NB4 (cell line): ENCODE data around the gene OTOF.

Experiments
- DNase-seq: peaks from one replicate; pipeline ENCODE4 v3.0.0; 2010; ENCODE audit warnings: low read depth
- H3K4me3 ChIP-seq: one replicate; pipeline ENCODE4 v1.5.1; 2011; ENCODE audit warnings: mild to moderate bottlenecking, low read depth, low read length, moderate library complexity
- MYC ChIP-seq: IDR thresholded peaks from 2 replicates; pipeline ENCODE4 v1.6.1; 2011; ENCODE audit warnings: low read depth, low read length
- POLR2A ChIP-seq: IDR thresholded peaks from 2 replicates; pipeline ENCODE4 v1.6.1; 2011; ENCODE audit warnings: mild to moderate bottlenecking; ENCODE audit not compliant: insufficient read length; ENCODE audit errors: extremely low read depth
- TF ChIP-seq, protein P1 (sequence below): IDR thresholded peaks from 2 replicates; pipeline ENCODE4 v1.6.1; 2011; ENCODE audit warnings: low read depth, low read length
- TF ChIP-seq, protein P2 (sequence below): IDR thresholded peaks from one replicate; pipeline ENCODE4 v1.5.1; 2012; ENCODE audit warnings: low read depth, low read length

OTOF gene

DNA sequence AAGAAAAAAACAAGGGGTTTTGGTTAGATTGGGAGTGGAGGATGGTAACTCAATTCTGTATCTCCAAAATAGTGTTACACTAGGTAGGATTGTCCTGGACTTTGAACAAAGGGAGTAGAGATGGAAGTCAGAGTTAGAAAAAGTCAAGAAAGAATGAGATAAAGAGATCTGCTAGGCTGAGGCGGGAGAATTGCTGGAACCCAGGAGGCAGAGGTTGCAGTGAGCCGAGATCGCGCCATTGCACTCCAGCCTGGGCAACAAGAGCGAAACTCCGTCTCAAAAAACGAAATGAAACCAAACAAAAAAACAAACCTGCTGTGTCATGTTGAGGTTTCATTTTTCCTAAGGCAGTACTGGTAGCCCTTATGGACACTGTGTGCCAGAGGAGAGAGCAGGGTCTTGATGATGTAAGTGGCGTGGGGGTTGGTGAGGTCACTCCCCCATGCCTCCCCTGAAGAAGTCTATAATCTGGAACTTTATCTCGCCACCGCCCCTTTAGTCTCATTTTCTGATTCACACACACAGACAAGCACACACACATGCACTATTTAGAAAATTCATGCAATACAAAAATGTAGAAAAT, 65.7 kb downstream of the OTOF start:
- DNase-seq, result peak; percentile 98
- 0 out of 2 replicates have a peak, but pooled peaks have one; percentile 38 for TF ChIP-seq MYC
- TF ChIP-seq, protein P1, sequence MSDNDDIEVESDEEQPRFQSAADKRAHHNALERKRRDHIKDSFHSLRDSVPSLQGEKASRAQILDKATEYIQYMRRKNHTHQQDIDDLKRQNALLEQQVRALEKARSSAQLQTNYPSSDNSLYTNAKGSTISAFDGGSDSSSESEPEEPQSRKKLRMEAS, result 0 out of 2 replicates have a peak, but pooled peaks have one; percentile 45
- no peak for TF ChIP-seq POLR2A
- peak overlapping the region; percentile 73 for H3K4me3 ChIP-seq

DNA sequence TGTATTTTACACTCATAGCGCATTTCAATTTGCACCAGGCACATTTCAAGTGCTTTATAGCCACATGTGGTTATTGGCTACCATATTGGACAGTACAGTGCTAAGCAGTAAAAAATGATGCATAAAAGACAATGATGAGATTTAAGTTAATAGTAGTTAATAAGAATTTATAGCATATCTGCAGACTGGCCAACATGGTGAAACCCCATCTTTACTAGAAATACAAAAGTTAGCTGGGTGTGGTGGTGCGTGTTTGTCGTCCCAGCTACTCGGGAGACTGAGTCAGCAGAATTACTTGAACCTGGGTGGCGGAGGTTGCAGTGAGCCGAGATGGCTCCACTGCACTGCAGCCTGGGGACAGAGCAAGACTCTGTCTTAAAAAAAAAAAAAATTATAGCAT, 66.5 kb downstream of the OTOF start:
- H3K4me3 ChIP-seq, result peak overlapping the region; percentile 73
- TF ChIP-seq, protein P1, result no peak
- TF ChIP-seq POLR2A, result no peak
- peak; percentile 26 for DNase-seq

DNA sequence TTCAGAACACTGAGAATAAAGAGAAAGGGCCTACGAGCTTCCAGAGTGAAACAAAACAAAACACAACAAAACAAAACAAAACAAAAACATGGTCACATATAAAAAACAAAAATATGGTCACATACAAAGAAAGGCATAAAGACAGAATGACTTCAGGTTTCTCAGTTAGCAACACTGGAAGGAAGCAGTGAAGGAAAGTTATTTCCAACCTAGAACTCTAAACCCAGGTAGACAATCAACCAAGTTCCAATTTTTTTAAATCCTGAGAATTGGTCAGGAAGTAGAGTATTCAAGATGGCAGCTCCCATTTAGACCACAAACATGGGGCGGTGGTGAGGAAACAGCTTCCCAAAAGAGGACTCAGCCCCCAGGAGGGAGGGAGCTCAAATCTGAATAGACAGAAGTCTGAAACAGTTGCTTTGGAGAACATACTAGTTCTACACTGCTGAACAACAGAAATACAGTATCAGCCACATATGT, 67.1 kb downstream of the OTOF start:
- H3K4me3 ChIP-seq, result no peak overlapping the region
- TF ChIP-seq MYC (no peak), POLR2A (no peak)
- TF ChIP-seq, protein P2, sequence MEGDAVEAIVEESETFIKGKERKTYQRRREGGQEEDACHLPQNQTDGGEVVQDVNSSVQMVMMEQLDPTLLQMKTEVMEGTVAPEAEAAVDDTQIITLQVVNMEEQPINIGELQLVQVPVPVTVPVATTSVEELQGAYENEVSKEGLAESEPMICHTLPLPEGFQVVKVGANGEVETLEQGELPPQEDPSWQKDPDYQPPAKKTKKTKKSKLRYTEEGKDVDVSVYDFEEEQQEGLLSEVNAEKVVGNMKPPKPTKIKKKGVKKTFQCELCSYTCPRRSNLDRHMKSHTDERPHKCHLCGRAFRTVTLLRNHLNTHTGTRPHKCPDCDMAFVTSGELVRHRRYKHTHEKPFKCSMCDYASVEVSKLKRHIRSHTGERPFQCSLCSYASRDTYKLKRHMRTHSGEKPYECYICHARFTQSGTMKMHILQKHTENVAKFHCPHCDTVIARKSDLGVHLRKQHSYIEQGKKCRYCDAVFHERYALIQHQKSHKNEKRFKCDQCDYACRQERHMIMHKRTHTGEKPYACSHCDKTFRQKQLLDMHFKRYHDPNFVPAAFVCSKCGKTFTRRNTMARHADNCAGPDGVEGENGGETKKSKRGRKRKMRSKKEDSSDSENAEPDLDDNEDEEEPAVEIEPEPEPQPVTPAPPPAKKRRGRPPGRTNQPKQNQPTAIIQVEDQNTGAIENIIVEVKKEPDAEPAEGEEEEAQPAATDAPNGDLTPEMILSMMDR, result no peak
- TF ChIP-seq, protein P1, result no peak
- DNase-seq, result peak; percentile 69

DNA sequence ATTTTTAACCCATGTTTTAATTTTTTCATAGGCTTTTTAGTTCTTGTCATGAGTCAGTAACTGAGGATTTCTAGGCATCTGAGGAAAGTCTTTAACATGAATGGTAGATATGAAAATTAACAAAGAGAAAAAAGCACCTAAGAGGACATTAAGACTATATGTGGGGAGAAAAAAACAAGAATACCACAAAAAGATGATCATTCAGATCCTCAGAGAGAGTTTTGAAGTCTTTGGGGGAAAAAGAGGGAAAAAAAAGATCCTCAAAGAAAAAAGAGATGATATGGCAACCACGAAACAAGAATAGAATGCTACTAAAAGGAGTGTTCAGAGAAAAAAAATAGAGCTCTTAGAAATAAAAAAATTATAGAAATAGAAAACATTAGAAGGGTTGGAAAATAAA, 68.1 kb downstream of the OTOF start:
- H3K4me3 ChIP-seq, result no peak overlapping the region
- TF ChIP-seq, protein P1, result no peak
- DNase-seq, result no peak

DNA sequence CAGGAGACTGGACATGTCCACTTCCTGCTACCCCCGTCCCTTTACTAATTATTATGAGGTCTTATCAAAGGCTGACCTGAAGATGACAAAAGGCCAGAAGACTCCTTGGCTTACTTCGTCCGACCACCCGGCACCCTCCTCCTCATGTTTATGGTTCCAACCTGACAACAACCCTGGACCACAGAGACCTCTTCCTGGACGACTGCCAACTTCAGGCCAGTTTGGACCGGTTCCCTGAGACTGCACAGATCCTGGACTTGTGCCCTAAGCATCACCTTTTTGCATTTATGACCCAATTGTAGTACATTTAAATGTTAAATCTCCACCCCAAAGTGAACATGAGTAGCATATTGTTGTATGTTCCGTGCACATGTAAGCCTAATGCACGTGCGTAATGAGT, 70.4 kb downstream of the OTOF start:
- DNase-seq, result no peak
- TF ChIP-seq MYC, result no peak
- TF ChIP-seq POLR2A, result no peak

More for the DNA sequence above, 70.4 kb downstream of the OTOF start:
- no peak overlapping the region for H3K4me3 ChIP-seq
